Stimulated activated naive CD8-positive, alpha-beta T cell treated with anti-CD3 and anti-CD28 coated beads, Interleukin-15, Interleukin-2, amounts not matched to agents 100 ng/mL and 50 ng/mL, for 24 hours (primary cell): ENCODE results near the gene ECEL1.

Experiments used
- H3K27ac Mint-ChIP-seq: one replicate; pipeline ENCODE4 v1.8.0; 2021; ENCODE audit warnings: mild to moderate bottlenecking, mixed read lengths
- H3K27me3 Mint-ChIP-seq: one replicate; pipeline ENCODE4 v1.8.0; 2021; ENCODE audit warnings: mixed read lengths
- H3K36me3 Mint-ChIP-seq: one replicate; pipeline ENCODE4 v1.8.0; 2021; ENCODE audit warnings: low read depth, mixed read lengths
- H3K4me1 Mint-ChIP-seq: one replicate; pipeline ENCODE4 v1.8.0; 2021; ENCODE audit warnings: low read depth, mixed read lengths
- H3K4me3 Mint-ChIP-seq: one replicate; pipeline ENCODE4 v1.8.0; 2021; ENCODE audit warnings: mild to moderate bottlenecking, mixed read lengths
- H3K9me3 Mint-ChIP-seq: one replicate; pipeline ENCODE4 v1.8.0; 2021; ENCODE audit warnings: mixed read lengths

The ECEL1 gene

DNA sequence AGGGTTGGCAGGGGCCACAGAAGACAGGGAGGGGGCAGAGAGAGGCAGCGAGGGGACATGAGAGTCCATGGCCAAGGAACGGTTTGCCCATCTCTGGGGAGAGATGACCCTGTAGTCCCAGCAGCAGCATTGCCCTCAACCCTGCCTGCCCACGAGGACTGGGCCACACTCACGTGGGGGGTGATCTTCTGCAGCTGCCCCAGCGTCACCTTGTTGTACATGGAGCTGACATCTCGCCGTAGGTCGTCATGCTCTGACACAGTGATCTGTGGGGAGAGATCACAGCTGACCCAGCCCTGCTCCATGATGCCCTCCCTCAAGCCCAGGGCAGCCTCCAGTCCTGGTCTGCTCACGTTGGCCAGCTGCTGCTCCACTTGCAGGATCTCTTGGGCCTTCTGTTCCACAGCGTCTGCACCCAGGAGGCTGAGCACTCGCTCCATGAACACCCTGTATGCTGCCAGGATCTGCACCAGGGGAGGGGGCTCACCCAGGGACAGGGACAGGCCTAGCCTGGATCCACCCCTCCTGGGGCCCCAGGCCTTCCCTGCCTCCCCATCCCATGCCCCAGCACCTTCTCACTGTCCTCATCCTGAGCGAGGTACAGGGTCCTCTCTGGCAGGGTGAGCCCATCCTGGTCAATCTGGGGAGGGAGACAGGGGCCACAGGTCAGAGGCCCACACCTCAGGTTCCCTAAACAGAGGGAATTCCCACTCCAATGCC, 2.8 kb downstream of the ECEL1 start:
- Mint-ChIP-seq H3K27ac (no peak overlapping the region), H3K9me3 (no peaks in the 10 kb centered on the region), H3K27me3 (peaks cover 38% of the 10 kb centered on the region), H3K4me1 (peaks cover 5% of the 10 kb centered on the region), H3K36me3 (no peaks in the 10 kb centered on the region), H3K4me3 (no peak overlapping the region)

- H3K27me3 Mint-ChIP-seq, result peaks cover 31% of the 10 kb centered on the region
- no peak overlapping the region for H3K27ac Mint-ChIP-seq
- no peaks in the 10 kb centered on the region for H3K9me3 Mint-ChIP-seq
- no peaks in the 10 kb centered on the region for H3K36me3 Mint-ChIP-seq
- H3K4me3 Mint-ChIP-seq, result no peak overlapping the region
- H3K4me1 Mint-ChIP-seq, result peaks cover 5% of the 10 kb centered on the region
Observed at GRCh38 chr2:232483923-232484627, 3.6 kb downstream of the ECEL1 start.

- H3K27me3 Mint-ChIP-seq, result peaks cover 24% of the 10 kb centered on the region
- no peaks in the 10 kb centered on the region for H3K9me3 Mint-ChIP-seq
- H3K36me3 Mint-ChIP-seq, result no peaks in the 10 kb centered on the region
- no peak overlapping the region for H3K4me3 Mint-ChIP-seq
- H3K4me1 Mint-ChIP-seq, result peaks cover 5% of the 10 kb centered on the region
- no peak overlapping the region for H3K27ac Mint-ChIP-seq
Observed at GRCh38 chr2:232483311-232483922, 4.2 kb downstream of the ECEL1 start.

DNA sequence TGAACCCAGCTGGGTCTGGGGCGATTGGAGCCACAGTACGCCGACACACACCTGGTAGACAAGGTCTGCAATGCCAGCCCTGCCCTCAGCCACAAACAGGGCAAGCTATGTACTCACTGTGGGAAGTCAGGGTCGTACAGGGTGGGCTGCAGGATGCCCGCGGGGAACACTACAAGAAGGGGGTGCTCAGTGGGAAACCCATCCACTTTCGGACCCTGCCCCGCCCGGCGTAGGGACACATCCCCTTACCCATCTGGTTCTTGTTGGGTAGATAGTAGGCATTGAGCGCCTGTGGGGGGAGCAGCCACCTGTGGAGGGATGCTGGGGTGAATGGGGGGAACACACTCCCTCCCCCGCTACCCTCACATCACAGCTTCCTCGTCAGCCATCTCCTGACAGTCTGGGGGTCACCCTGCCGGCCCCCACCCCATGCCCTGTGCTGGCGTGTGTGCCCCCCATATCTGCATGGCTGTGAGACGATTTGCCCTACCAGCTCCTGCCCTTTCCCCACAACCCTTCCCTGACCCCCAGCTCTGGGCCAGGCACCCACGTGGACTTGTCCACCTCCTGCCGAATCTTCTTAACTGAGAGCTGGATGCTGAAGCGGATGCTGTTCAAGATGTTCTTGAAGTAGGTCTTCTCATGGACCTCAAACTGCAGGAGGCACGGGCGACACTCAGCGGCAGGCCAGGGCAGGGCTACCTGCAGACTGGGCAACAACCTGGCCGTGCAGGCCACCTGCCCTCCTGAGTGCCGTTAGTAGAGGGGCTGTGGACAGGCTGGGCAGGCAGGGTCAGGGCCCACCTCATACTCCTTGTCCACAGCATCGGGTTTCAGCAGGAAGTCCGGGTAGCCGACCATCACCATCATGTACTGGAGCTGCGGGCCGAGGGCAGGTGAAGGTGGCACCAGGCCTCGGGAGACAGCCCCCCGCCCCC, 5.1 kb downstream of the ECEL1 start:
- Mint-ChIP-seq H3K4me1 (peaks cover 5% of the 10 kb centered on the region), H3K27ac (no peak overlapping the region), H3K4me3 (no peak overlapping the region), H3K27me3 (peaks cover 20% of the 10 kb centered on the region), H3K36me3 (no peaks in the 10 kb centered on the region), H3K9me3 (no peaks in the 10 kb centered on the region)

GRCh38 chr2:232481322-232482140, 6.1 kb downstream of the ECEL1 start:
- no peaks in the 10 kb centered on the region for H3K9me3 Mint-ChIP-seq
- H3K36me3 Mint-ChIP-seq, result no peaks in the 10 kb centered on the region
- no peak overlapping the region for H3K4me3 Mint-ChIP-seq
- peaks cover 16% of the 10 kb centered on the region for H3K27me3 Mint-ChIP-seq
- peaks cover 5% of the 10 kb centered on the region for H3K4me1 Mint-ChIP-seq
- H3K27ac Mint-ChIP-seq, result no peak overlapping the region

DNA sequence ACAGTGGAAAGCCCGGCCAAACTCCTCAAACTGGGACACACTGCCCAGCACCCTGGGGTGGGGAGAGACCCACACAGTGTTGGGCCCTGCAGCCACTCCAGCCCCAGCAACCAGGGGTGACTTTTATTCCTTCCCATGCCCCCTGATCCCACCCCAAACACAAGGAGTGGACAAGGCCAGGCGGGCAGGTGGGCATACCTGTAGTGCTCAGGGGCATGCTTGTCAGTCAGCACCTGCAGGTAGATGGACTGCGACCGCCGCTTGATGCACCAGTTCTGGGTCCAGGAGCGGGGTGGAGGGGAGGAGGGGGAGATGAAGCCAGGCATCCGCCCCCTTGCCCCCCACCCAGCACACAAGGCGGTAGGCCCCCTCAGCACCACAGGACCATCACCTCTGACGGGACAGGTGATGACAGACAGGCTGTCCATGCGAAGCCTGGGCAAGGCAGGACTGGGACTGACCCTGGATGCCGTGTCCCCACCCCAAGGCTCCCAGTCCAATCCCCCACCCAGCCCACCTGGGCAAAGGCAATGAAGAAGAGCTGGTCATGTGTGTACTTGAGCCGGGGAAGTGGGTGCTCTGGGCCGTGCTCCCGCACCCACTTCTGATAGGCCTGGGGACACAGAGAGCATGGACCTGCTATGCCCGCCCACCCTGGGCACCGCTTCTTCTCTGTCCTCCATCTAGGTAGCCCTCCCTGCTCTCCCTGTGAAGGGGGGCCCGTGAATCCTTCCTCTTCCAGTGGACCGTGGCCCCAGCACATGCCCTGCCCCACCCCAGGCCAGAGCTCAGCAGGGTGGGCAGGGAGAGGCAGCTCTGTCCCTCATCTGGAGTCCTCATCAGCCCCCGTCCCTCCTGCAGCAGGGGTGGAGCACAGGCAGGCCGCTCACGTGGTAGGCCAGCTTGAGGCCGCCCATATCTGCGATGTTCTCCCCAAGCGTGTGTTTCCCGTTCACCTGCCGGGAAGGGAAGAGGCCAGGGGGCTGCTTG, 7.1 kb downstream of the ECEL1 start:
- Mint-ChIP-seq H3K4me1 (peaks cover 5% of the 10 kb centered on the region), H3K9me3 (no peaks in the 10 kb centered on the region), H3K36me3 (no peaks in the 10 kb centered on the region), H3K4me3 (no peak overlapping the region), H3K27me3 (peaks cover 16% of the 10 kb centered on the region), H3K27ac (no peak overlapping the region)

DNA sequence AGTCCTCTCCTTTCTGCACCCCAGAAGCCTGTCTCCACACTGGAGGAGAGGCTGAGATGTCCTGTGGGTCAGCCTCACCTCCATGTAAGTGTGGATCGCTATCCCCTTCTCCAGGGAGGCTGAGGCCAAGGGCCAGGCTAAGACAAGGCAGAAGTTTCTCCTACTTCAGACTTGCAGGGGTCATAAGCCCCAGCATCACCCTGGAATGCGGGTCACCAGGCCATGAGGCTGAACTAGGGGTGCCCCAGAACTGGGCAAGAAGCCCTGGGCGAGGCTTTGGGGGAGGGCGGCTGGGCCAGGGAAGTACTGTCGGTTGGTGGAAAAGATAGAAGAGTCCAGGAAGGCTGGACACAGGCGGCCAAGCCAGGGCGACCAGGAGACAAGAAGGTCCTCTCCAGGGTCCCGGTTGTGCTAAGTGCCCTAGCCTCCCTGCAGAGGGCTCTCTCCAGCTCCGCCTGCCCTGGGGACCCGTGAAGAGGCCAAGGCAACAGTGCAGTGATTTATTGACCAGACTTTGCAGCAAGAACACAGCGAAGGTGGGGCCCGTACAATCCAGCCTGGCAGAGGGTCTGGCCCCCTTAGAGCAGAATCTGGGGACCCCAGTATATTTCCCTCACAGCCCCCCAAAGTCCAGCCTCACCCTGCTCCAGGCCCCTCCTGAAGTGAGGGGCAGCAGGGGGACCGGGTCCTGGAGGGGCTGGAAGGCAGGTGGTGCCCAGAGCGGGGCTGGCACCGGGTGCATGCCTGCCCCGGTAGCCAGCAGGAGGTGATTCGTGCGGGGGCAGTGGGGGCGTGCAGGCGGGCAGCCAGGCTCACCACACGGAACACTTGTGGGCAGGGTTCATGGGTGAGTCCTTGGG, 8.1 kb downstream of the ECEL1 start:
- H3K36me3 Mint-ChIP-seq, result no peaks in the 10 kb centered on the region
- H3K27ac Mint-ChIP-seq, result no peak overlapping the region
- H3K9me3 Mint-ChIP-seq, result no peaks in the 10 kb centered on the region
- peaks cover 8% of the 10 kb centered on the region for H3K27me3 Mint-ChIP-seq
- H3K4me3 Mint-ChIP-seq, result no peak overlapping the region
- H3K4me1 Mint-ChIP-seq, result no peaks in the 10 kb centered on the region

DNA sequence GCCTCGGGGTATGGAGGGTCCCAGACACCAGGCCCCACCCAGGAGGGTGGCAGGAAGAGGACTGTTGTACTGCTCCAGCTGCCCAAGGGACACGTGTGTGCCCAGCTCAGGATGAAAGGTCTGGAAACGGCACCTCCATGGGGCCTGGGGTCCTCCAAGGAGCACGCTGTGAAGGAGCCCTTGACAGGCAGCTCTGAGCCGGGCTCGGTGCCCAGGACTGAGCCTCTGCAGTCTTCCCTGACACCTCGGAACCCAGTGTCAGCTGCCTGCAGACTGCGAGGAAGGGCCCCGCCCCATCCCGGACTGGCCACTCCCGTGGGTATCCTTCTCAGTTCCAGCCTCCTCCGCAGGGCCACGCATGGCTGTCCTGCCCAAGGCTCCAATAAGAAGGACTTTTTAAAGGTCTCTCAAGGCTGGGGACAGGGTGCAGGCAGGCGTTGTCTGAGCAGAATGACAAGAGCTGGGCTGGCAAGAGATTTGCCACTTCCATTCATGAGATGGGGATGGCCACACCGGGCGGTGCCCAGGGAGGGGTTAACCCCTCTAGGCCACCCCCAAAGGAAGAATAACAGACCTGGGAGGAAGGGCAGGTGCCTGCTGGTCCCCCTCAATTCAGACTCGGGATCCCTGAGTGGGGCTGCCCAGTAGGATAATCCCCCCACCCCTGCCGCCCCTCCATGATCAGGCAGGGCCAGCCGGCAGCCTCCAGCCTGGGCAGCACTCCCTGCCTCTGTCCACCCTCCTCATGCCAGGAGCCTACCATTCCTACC, 8.9 kb downstream of the ECEL1 start:
- H3K27ac Mint-ChIP-seq, result no peak overlapping the region
- H3K4me3 Mint-ChIP-seq, result no peak overlapping the region
- H3K27me3 Mint-ChIP-seq, result peaks cover 4% of the 10 kb centered on the region

GRCh38 chr2:232477751-232478510, 9.7 kb downstream of the ECEL1 start:
- H3K27ac Mint-ChIP-seq, result no peak overlapping the region
- no peaks in the 10 kb centered on the region for H3K36me3 Mint-ChIP-seq
- peaks cover 5% of the 10 kb centered on the region for H3K27me3 Mint-ChIP-seq
- H3K4me1 Mint-ChIP-seq, result no peaks in the 10 kb centered on the region
- no peak overlapping the region for H3K4me3 Mint-ChIP-seq
- peaks cover 1% of the 10 kb centered on the region for H3K9me3 Mint-ChIP-seq

More for the DNA sequence above, 8.9 kb downstream of the ECEL1 start:
- Mint-ChIP-seq H3K9me3 (no peaks in the 10 kb centered on the region), H3K36me3 (no peaks in the 10 kb centered on the region), H3K4me1 (no peaks in the 10 kb centered on the region)

DNA sequence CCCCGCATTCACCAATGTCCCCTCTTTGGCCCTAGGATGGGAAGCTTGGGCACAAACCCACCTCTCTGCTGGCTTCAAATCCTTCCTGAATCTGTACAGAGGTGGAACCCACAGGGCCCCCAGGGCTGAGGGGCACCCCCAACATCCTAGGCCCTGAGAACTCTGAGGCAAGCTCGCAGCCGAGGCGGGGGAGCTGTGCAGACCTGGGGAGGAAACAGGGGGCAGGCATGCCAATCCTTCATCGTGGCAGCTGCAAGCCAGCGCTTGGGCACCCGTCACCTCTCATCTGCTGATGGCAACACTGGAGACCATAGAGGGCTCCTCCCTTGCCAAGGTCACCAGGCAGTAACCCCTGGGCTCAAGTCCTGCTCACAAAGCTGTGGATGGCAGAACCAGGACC, 10.8 kb downstream of the ECEL1 start:
- Mint-ChIP-seq H3K27me3 (peaks cover 16% of the 10 kb centered on the region), H3K4me3 (no peak overlapping the region), H3K9me3 (peaks cover 13% of the 10 kb centered on the region), H3K27ac (no peak overlapping the region), H3K4me1 (no peaks in the 10 kb centered on the region), H3K36me3 (no peaks in the 10 kb centered on the region)

DNA sequence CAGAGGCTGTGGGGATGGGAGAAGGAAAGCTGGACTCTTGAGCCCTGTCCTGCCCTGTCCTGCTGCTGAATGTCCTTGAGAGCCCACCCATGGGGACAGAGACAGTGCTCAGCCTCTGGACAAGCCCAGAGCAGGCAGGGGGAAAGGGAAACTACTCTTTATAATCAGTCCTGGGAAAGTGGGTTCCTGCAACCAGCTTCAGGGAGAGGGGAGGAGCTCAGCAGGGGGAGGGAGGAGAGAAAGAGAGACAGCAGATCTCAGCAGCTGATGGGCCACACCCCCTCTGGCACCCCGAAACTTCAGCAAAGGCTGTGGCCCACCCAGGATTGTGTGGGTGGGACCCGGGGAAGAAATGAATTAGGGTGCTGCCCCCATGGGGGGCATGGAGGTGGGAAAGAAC, 11.6 kb downstream of the ECEL1 start:
- Mint-ChIP-seq H3K36me3 (no peaks in the 10 kb centered on the region), H3K27me3 (peaks cover 22% of the 10 kb centered on the region), H3K9me3 (peaks cover 19% of the 10 kb centered on the region), H3K27ac (no peak overlapping the region), H3K4me3 (no peak overlapping the region), H3K4me1 (no peaks in the 10 kb centered on the region)
